Right lobe of liver (tissue), 4 donors: ENCODE measurements around the gene SLC29A1.

Experiments
- POLR2A ChIP-seq: fragments of 450-650 bp; IDR thresholded peaks from one replicate; pipeline ENCODE4 v1.6.1; 2017; ENCODE audit warnings: antibody characterized with exemption, mild to moderate bottlenecking
- TF ChIP-seq, protein P1 (sequence below), 4 donors: fragments of 200-600 bp in 3 of 4; fragments of 450-650 bp in 1 of 4; IDR thresholded peaks; one replicate each; pipeline versions ENCODE4 v1.5.1 to v1.8.0; 2016 to 2022; ENCODE audit warnings: antibody characterized with exemption in 4 of 4, mild to moderate bottlenecking in 2 of 4
- donor health status: DM: no; HTN: no; CAD: no.
- donor health status: DM: no; HTN: no; CAD: no.
- donor health status: DM: no; HTN: yes; CAD: no.

DNA sequence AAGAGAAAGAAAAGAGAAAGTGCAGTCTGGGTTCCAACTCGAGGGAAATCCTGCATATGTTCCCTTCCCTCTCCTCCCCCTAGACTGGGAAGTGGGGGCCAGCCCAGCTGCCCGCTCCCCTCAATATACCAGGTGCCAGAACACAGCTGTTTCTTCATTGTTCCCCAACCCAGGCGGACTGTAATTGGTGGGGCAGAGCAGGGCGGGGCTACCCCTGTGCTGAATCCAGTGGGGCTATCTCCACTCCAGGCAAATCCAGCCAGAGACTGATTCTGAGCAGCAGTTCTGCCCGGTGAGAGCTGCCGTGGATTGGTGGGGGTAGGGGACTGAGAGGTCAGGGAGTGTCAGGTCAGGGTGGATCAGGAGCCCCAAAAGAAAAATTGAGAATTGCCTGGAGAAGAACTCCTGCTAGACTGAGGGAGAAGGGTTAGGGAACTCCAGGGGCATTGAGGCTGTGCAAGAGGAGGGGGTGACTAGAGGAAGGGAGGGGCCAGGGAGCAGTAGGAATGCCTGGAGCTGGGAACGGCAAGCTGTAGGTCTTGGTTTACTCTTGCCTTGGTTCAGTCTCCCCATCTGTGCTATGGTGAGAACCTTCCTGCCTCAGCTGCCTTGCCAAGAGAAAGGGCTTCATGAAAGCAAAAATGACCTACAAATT lies 6.6 kb upstream of the SLC29A1 start, which contains the start of gene MYMX:
- no peak for TF ChIP-seq POLR2A
- TF ChIP-seq, protein P1, sequence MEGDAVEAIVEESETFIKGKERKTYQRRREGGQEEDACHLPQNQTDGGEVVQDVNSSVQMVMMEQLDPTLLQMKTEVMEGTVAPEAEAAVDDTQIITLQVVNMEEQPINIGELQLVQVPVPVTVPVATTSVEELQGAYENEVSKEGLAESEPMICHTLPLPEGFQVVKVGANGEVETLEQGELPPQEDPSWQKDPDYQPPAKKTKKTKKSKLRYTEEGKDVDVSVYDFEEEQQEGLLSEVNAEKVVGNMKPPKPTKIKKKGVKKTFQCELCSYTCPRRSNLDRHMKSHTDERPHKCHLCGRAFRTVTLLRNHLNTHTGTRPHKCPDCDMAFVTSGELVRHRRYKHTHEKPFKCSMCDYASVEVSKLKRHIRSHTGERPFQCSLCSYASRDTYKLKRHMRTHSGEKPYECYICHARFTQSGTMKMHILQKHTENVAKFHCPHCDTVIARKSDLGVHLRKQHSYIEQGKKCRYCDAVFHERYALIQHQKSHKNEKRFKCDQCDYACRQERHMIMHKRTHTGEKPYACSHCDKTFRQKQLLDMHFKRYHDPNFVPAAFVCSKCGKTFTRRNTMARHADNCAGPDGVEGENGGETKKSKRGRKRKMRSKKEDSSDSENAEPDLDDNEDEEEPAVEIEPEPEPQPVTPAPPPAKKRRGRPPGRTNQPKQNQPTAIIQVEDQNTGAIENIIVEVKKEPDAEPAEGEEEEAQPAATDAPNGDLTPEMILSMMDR (IDR thresholded peaks at IDR 0.05), result no peak
